Subcutaneous adipose tissue (tissue), 4 donors: Measurements from ENCODE around the gene SOHLH2. TPM values are rescaled to one million over a fixed set of nuclear protein-coding genes. Genes with fewer than 3 reads are reported as not detected.

Experiments
- total RNA-seq, 4 donors: library from RNA; depleted of rRNA; stranded (reverse); fragments of >200 nt; gene quantifications; one replicate each; pipeline ENCODE4 v1.1.0, GENCODE V29; 2016
- TF ChIP-seq, protein P1 (sequence below): fragments of 450-650 bp; IDR thresholded peaks from one replicate; pipeline ENCODE4 v1.5.1; 2016; ENCODE audit warnings: low read depth, mild to moderate bottlenecking, control low read depth, antibody characterized with exemption, moderate library complexity

SOHLH2 gene
- total RNA-seq, 4 donors from 2014 or later, result 0.98 TPM; not detected in 3

DNA sequence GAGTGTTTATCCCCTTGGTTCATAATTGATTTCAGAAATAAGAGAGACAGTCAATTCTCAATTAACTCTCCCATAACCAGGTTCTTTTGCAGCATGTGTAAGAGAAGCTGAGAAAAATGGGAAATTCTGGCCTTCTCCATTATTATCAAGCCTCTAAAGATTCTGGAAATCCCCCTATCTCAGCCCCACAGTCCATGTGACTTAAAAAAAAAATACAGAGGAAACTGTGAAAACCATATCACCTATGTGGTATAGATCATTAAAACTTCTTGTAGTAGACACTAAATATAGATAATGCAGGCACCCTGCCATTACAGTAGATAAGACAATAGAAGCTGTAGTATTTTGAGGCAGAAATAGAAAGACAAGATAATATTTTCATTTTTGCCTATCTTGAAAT is 34.3 kb upstream of the SOHLH2 start:
- TF ChIP-seq, protein P1, sequence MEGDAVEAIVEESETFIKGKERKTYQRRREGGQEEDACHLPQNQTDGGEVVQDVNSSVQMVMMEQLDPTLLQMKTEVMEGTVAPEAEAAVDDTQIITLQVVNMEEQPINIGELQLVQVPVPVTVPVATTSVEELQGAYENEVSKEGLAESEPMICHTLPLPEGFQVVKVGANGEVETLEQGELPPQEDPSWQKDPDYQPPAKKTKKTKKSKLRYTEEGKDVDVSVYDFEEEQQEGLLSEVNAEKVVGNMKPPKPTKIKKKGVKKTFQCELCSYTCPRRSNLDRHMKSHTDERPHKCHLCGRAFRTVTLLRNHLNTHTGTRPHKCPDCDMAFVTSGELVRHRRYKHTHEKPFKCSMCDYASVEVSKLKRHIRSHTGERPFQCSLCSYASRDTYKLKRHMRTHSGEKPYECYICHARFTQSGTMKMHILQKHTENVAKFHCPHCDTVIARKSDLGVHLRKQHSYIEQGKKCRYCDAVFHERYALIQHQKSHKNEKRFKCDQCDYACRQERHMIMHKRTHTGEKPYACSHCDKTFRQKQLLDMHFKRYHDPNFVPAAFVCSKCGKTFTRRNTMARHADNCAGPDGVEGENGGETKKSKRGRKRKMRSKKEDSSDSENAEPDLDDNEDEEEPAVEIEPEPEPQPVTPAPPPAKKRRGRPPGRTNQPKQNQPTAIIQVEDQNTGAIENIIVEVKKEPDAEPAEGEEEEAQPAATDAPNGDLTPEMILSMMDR, result no peak

GRCh38 chr13:36244990-36245389 is 30.6 kb upstream of the SOHLH2 start:
- TF ChIP-seq, protein P1, result no peak

GRCh38 chr13:36244073-36244472 is 29.7 kb upstream of the SOHLH2 start:
- TF ChIP-seq, protein P1, result no peak

GRCh38 chr13:36242761-36243160 is 28.4 kb upstream of the SOHLH2 start:
- TF ChIP-seq, protein P1, result no peak

GRCh38 chr13:36231236-36231635 is 16.9 kb upstream of the SOHLH2 start:
- TF ChIP-seq, protein P1, result no peak

GRCh38 chr13:36224730-36225129 is 10.4 kb upstream of the SOHLH2 start:
- TF ChIP-seq, protein P1, result no peak

DNA sequence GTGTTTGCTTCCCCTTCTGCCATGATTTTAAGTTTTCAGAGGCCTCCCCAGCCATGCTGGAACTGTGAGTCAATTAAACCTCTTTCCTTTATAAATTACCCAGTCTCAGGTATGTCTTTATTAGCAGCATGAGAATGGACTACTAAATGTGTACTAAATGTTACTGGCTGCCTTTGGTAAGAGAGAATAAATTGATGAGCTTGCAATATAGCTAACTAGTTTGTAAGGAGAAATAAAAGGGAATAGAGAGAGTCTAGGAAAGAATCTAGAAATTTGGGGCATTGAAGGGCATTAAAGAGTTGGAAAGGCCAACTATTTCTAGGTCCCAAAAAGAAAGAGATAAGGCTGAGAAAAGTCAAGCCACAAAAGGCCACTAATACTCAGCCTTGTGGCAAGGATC is 5.5 kb upstream of the SOHLH2 start:
- TF ChIP-seq, protein P1, result no peak
